Neural cell (in vitro differentiated cells): ENCODE results near the gene DENND1A. TPM values are rescaled to one million over a fixed set of nuclear protein-coding genes. Genes with fewer than 3 reads are reported as not detected.
"Not testable (repeated sequence)": the region's sequence is repeated elsewhere in the genome, so short reads cannot be mapped to it uniquely, and the experiment has no call there.

Experiments used
- H2AFZ ChIP-seq: fragments of 200-600, 300-800 bp; sonication (generic), shearing (Covaris generic); 2 replicates; pipeline ENCODE4 v1.6.0; 2014; ENCODE audit warnings: low read depth, mild to moderate bottlenecking, antibody characterized with exemption, low read length, moderate library complexity
- H3F3A ChIP-seq: fragments of 200-600 bp; shearing (Covaris generic); 2 replicates; pipeline ENCODE4 v1.6.1; 2016; ENCODE audit warnings: mild to moderate bottlenecking, moderate library complexity, mixed read lengths, antibody characterized with exemption, low read length; ENCODE audit not compliant: insufficient read depth, poor library complexity, severe bottlenecking
- H3K27ac ChIP-seq: fragments of 200-600, 300-800 bp; sonication (generic), shearing (Covaris generic); 2 replicates; pipeline ENCODE4 v1.5.1; 2014; ENCODE audit warnings: mild to moderate bottlenecking, low read length, moderate library complexity
- H3K27me3 ChIP-seq: fragments of 300-800, 200-600 bp; sonication (generic), shearing (Covaris generic); 2 replicates; pipeline ENCODE4 v1.6.0; 2014; ENCODE audit warnings: mild to moderate bottlenecking, low read depth, low read length, moderate library complexity; ENCODE audit not compliant: insufficient read depth
- H3K36me3 ChIP-seq: fragments of 300-800, 200-600 bp; sonication (generic), shearing (Covaris generic); 2 replicates; pipeline ENCODE4 v1.5.1; 2014; ENCODE audit warnings: mild to moderate bottlenecking, antibody characterized with exemption, low read length, moderate library complexity; ENCODE audit not compliant: insufficient read depth
- H3K4me2 ChIP-seq: fragments of 300-800, 200-600 bp; sonication (generic), shearing (Covaris generic); 2 replicates; pipeline ENCODE4 v1.6.0; 2014; ENCODE audit warnings: mild to moderate bottlenecking, low read length
- H3K4me3 ChIP-seq: fragments of 300-800, 200-600 bp; sonication (generic), shearing (Covaris generic); 2 replicates; pipeline ENCODE4 v1.5.1; 2014; ENCODE audit warnings: mild to moderate bottlenecking, low read length, moderate library complexity
- H3K79me2 ChIP-seq: fragments of 200-600 bp; shearing (Covaris generic); replicated peaks from 2 replicates; pipeline ENCODE4 v1.6.0; 2014; ENCODE audit warnings: mild to moderate bottlenecking, low read length, moderate library complexity; ENCODE audit not compliant: insufficient read depth
- H3K9ac ChIP-seq: fragments of 300-800, 200-600 bp; sonication (generic), shearing (Covaris generic); 2 replicates; pipeline ENCODE4 v1.6.1; 2016; ENCODE audit warnings: mild to moderate bottlenecking, low read length, mixed read lengths
- H3K9me2 ChIP-seq: fragments of 200-600 bp; shearing (Covaris generic); 2 replicates; pipeline ENCODE4 v1.6.1; 2016; ENCODE audit warnings: mild to moderate bottlenecking, low read length, mixed read lengths; ENCODE audit not compliant: insufficient read depth
- H3K9me3 ChIP-seq: fragments of 200-600, 300-800 bp; sonication (generic), shearing (Covaris generic); 2 replicates; pipeline ENCODE4 v1.6.1; 2016; ENCODE audit warnings: mild to moderate bottlenecking, mixed run types, low read length, moderate library complexity, mixed read lengths
- H4K20me1 ChIP-seq: fragments of 200-600 bp; shearing (Covaris generic); 2 replicates; pipeline ENCODE4 v1.6.1; 2016; ENCODE audit warnings: mild to moderate bottlenecking, mixed run types; ENCODE audit not compliant: insufficient read depth
- EP300 ChIP-seq: fragments of 450-650 bp; conservative IDR thresholded peaks from 2 replicates; pipeline ENCODE4 v1.6.1; 2014; ENCODE audit warnings: antibody characterized with exemption, mild to moderate bottlenecking, moderate library complexity; ENCODE audit not compliant: poor library complexity, severe bottlenecking
- POLR2AphosphoS5 ChIP-seq: IDR thresholded peaks from 2 replicates; pipeline ENCODE4 v1.6.1; 2012
- RAD21 ChIP-seq: fragments of 450-650 bp; conservative IDR thresholded peaks from 2 replicates; pipeline ENCODE4 v1.6.1; 2014; ENCODE audit warnings: antibody characterized with exemption, mild to moderate bottlenecking, moderate library complexity
- SMC3 ChIP-seq: fragments of 450-650 bp; conservative IDR thresholded peaks from 2 replicates; pipeline ENCODE4 v1.6.1; 2014; ENCODE audit warnings: antibody characterized with exemption, mild to moderate bottlenecking, moderate library complexity; ENCODE audit not compliant: poor library complexity
- TAF1 ChIP-seq: IDR thresholded peaks from 2 replicates; pipeline ENCODE4 v1.6.1; 2012; ENCODE audit warnings: low read depth
- polyA plus RNA-seq: library from polyadenylated mRNA; depleted of rRNA; stranded (reverse); fragments of >200 nt; gene quantifications from 2 replicates; pipeline ENCODE4 v1.2.3, GENCODE V29; 2014
- TF ChIP-seq, protein P1 (sequence below): IDR thresholded peaks from 2 replicates; pipeline ENCODE4 v1.6.1; 2012; ENCODE audit warnings: borderline replicate concordance

The DENND1A gene
- polyA plus RNA-seq, 1 donor from 2014 or later, result 2.3 TPM

DNA sequence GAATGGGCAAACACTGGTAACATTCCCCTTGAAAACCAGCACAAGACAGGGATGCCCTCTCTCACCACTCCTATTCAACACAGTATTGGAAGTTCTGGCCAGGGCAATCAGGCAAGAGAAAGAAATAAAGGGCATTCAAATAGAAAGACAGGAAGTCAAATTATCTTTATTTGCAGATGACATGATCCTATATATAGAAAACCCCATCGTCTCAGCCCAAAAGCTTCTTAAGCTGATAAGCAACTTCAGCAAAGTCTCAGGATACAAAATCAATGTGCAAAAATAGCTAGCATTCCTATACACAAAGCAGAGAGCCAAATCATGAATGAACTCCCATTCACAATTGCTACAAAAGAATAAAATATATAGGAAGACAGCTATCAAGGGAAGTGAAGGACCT lies 501.5 kb downstream of the DENND1A start:
- not testable (repeated sequence) for H4K20me1 ChIP-seq, H3K36me3 ChIP-seq, H3K9me2 ChIP-seq, H3K27me3 ChIP-seq, H3K9ac ChIP-seq, H3F3A ChIP-seq, H3K4me2 ChIP-seq, H3K27ac ChIP-seq, H2AFZ ChIP-seq, H3K4me3 ChIP-seq, H3K9me3 ChIP-seq, H3K79me2 ChIP-seq

DNA sequence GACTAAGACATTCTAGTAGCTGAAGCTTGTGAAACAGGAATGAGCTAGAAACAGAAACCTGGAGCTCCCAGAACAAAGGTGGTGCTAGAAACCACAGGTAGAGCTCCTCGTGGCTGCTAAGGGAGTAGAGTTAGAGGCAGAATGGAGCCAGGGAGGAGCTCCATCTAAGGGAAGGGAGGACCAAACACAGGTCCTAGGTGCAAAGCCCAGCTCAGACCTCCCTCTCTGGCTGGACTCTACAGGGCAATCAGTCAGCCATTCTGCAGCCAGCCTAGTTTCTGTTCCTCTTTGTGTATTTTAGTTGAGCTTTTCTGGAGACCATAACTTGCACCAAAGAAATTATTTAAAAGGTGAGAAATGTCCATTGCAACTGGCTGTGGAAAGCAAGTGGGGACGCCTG lies 503.5 kb downstream of the DENND1A start:
- Histone ChIP-seq H3K4me2 (no peak overlapping the region), H3K27me3 (no peaks in the 10 kb centered on the region), H3K79me2 (no peaks in the 10 kb centered on the region), H3K4me3 (no peak overlapping the region), H3K27ac (no peak overlapping the region), H3K36me3 (no peaks in the 10 kb centered on the region), H3F3A (no peaks in the 10 kb centered on the region), H3K9me2 (no peaks in the 10 kb centered on the region), H2AFZ (no peak overlapping the region), H3K9ac (no peak overlapping the region), H4K20me1 (no peaks in the 10 kb centered on the region), H3K9me3 (no peaks in the 10 kb centered on the region)
- TF ChIP-seq, protein P1, sequence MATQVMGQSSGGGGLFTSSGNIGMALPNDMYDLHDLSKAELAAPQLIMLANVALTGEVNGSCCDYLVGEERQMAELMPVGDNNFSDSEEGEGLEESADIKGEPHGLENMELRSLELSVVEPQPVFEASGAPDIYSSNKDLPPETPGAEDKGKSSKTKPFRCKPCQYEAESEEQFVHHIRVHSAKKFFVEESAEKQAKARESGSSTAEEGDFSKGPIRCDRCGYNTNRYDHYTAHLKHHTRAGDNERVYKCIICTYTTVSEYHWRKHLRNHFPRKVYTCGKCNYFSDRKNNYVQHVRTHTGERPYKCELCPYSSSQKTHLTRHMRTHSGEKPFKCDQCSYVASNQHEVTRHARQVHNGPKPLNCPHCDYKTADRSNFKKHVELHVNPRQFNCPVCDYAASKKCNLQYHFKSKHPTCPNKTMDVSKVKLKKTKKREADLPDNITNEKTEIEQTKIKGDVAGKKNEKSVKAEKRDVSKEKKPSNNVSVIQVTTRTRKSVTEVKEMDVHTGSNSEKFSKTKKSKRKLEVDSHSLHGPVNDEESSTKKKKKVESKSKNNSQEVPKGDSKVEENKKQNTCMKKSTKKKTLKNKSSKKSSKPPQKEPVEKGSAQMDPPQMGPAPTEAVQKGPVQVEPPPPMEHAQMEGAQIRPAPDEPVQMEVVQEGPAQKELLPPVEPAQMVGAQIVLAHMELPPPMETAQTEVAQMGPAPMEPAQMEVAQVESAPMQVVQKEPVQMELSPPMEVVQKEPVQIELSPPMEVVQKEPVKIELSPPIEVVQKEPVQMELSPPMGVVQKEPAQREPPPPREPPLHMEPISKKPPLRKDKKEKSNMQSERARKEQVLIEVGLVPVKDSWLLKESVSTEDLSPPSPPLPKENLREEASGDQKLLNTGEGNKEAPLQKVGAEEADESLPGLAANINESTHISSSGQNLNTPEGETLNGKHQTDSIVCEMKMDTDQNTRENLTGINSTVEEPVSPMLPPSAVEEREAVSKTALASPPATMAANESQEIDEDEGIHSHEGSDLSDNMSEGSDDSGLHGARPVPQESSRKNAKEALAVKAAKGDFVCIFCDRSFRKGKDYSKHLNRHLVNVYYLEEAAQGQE, result no peak
- TF ChIP-seq EP300, result no peak
- no peak for TF ChIP-seq RAD21
- no peak for TF ChIP-seq TAF1
- TF ChIP-seq SMC3, result no peak
- TF ChIP-seq POLR2AphosphoS5, result no peak

DNA sequence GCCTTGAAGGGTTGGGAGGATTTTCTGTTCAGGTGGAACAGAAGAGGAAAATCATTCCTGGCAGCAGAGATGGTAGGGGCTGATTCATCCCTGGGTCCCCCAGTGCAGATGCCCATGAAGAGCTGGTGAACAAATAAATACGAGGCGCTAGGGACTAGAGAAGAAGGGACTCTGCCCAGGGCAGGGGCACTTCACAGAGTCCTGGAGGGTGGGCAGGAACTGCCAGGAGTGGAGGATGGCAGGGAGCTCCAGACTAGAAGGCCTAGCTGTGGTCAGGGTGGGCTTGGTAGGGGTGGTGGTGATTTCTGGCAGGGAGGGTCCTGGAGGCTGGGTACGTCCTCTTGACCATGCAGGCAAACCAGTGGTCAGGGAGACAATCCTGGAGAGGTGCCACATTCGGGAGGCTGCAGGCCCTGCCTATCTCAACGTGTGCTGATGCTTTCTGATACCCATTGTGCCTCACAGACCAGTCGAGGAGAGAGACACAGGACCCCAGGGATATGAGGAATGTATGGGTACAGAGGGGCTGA lies 504.0 kb downstream of the DENND1A start:
- Histone ChIP-seq H3K9ac (no peak overlapping the region), H3K9me3 (no peaks in the 10 kb centered on the region), H4K20me1 (no peaks in the 10 kb centered on the region), H2AFZ (no peak overlapping the region), H3K4me3 (no peak overlapping the region), H3F3A (no peaks in the 10 kb centered on the region), H3K36me3 (no peaks in the 10 kb centered on the region), H3K27ac (no peak overlapping the region), H3K4me2 (no peak overlapping the region), H3K9me2 (no peaks in the 10 kb centered on the region), H3K27me3 (no peaks in the 10 kb centered on the region), H3K79me2 (no peaks in the 10 kb centered on the region)
- TF ChIP-seq RAD21, result no peak
- no peak for TF ChIP-seq TAF1
- no peak for TF ChIP-seq SMC3
- TF ChIP-seq POLR2AphosphoS5, result no peak
- TF ChIP-seq, protein P1, result no peak
- TF ChIP-seq EP300, result no peak
